GM21786 (cell line): ENCODE results near the gene METTL4.

Source experiments
- ATAC-seq: cut with Tn5 transposase; IDR thresholded peaks from one replicate; pipeline ENCODE4 v1.9.1; 2021; ENCODE audit not compliant: unreplicated experiment

METTL4 gene

GRCh38 chr18:2522112-2522511 is 49.2 kb downstream of the METTL4 start:
- peak; percentile 53 for ATAC-seq

- no peak for ATAC-seq
These were observed 52.8 kb downstream of the METTL4 start for GRCh38 chr18:2518473-2518872.

- no peak for ATAC-seq
These were observed 55.2 kb downstream of the METTL4 start for GRCh38 chr18:2515908-2516625.

GRCh38 chr18:2515171-2515787 is 56.0 kb downstream of the METTL4 start:
- no peak for ATAC-seq

- ATAC-seq, result no peak
These were observed 57.7 kb downstream of the METTL4 start for GRCh38 chr18:2513616-2514015.

GRCh38 chr18:2512059-2512458 is 59.2 kb downstream of the METTL4 start:
- no peak for ATAC-seq

GRCh38 chr18:2511451-2511850 is 59.9 kb downstream of the METTL4 start:
- no peak for ATAC-seq

- no peak for ATAC-seq
These were observed 60.9 kb downstream of the METTL4 start for GRCh38 chr18:2510416-2510815.

GRCh38 chr18:2508678-2509077 is 62.6 kb downstream of the METTL4 start:
- no peak for ATAC-seq

- no peak for ATAC-seq
These were observed 63.1 kb downstream of the METTL4 start for GRCh38 chr18:2508155-2508554.

GRCh38 chr18:2504642-2505041 is 66.7 kb downstream of the METTL4 start:
- no peak for ATAC-seq

- no peak for ATAC-seq
These were observed 68.4 kb downstream of the METTL4 start for GRCh38 chr18:2502880-2503279.

- ATAC-seq, result no peak
These were observed 68.9 kb downstream of the METTL4 start for GRCh38 chr18:2502394-2502793.

- ATAC-seq, result no peak
These were observed 73.5 kb downstream of the METTL4 start for GRCh38 chr18:2497797-2498196.

GRCh38 chr18:2495381-2495780 is 75.9 kb downstream of the METTL4 start:
- ATAC-seq, result no peak

- ATAC-seq, result no peak
These were observed 76.4 kb downstream of the METTL4 start for GRCh38 chr18:2494921-2495320.
